GM19463 (cell line): ENCODE data around the gene EML1.

Experiments used
- ATAC-seq: cut with Tn5 transposase; IDR thresholded peaks from one replicate; pipeline ENCODE4 v1.9.1; 2021; ENCODE audit warnings: mild to moderate bottlenecking, moderate library complexity; ENCODE audit not compliant: unreplicated experiment

EML1 gene

DNA sequence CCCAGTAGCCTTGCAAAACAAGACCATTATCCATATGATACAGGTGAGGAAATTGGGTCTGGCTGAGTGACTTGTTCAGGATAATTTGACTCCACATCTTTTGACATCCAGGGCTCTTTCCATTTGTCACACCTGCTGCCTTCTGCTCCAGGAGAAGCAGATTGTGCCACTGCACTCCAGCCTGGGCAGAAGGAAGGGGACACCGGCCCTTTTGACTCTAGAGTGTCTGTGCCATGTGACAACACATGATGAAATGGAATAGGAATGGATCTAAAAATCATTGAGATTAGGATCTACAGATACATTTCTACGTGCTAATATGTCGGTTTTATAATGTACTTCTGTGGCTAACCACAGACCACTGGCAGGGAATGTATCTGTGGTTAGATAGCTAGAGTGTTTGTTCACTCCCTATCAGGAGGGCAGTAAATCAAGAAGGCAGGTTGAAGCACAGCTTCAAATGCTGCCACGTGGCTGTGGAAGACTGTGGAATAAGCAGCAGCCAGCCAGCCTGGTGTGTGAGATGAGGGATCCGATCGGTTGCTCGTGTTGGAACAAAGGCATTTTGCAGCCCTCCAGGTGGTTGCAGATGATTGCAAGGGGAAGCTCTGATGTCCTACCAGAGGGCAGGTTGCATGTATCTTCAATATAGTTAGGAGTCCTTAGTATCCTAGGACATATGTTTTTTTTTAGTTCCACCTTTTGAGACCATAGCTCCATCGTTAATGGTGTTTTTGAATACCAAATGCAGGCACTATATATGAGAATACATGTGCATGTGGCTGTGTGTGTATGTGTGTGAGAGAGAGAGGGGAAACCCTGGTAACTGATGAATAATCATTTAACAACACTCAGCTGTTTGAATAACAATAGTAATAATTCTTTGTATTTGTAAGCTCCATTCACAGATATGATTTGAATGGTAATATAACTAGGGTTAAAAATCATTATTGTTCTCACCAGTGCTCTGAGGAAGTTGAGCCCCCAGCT lies 28.6 kb downstream of the EML1 start:
- no peak for ATAC-seq

DNA sequence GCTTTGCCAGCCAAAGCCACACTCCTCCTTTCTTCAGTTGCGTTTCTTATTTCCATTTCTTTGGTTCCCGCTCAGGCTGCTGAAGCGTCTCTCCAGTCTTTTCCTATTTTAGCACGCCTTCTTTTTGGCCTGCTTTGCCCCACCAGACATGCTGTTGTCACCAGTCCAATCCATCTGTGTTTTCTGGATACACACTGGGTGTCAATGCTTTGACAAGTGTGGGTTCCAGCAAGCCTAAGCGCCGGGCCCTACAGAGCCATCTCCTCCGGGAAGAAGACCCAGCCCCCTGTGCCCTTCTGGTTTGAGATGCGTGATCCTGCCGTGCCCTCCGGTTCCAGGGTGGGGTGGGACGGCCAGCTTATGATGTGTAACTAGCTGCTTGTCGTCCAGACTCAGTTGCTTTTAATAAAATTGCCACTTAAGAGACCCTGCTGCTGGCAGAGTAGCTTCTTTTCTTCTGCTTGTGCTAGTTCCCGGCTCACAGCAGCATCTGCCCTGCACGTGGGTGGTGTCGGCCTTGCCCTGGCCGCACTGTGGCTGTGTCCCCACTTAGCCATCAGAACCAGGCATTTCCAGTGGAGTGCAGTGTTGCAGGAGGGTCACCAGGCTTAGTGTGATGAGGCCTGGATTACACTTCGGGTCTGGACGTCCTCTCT lies 29.7 kb downstream of the EML1 start:
- ATAC-seq: no peak

DNA sequence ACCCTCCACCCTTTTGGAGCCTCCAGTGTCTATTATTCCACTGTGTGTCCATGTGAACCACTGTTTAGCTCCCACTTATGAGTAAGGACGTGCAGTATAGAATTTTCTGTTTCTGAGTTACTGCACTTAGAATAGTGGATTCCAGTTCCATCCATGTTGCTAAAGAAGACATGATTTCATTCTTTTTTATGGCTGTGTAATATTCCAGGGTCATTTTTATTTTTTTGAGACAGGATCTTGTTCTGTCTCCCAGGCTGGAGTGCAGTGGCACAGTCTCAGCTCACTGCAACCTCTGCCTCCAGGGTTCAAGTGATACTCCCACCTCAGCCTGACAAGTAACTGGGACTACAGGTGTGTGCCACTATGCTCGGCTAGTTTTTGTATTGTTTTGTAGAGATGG lies 31.6 kb downstream of the EML1 start:
- ATAC-seq: no peak

DNA sequence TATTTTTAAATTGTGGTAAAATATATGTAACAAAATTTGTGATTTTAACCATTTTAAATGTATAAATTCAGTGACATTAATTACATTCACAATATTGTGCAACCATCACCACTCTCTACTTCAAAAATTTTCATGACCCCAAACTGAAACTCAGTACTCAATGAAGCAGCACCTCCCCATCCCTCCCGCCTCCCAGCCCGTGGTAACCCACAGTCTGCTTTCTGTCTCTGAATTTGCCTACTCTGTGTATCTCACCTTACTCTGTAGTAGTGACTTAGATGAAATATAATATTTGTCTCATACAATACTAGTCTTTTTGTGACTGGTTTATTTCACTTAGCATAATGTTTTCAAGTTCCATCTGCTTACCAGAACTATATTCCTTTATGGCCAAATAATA lies 36.2 kb downstream of the EML1 start:
- ATAC-seq: no peak

DNA sequence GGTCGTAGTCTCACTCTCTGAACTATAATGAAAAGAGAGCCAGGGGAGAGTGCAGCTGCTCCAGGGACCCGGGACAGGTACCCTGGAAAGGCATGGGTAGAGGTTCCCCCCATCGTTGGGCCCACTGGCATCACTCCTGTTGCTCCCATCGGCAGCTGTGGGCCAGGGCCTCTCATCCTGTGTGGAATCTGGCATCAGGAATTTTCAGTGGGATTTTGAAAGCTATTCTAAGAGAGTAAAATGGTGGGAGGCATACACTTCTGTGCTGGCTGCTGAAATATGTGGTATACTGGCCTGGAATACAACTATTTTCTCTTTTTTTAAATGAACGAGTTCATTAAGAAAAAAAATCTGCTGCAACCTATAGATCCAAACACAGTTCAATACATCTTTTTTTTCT lies 38.1 kb downstream of the EML1 start:
- no peak for ATAC-seq

DNA sequence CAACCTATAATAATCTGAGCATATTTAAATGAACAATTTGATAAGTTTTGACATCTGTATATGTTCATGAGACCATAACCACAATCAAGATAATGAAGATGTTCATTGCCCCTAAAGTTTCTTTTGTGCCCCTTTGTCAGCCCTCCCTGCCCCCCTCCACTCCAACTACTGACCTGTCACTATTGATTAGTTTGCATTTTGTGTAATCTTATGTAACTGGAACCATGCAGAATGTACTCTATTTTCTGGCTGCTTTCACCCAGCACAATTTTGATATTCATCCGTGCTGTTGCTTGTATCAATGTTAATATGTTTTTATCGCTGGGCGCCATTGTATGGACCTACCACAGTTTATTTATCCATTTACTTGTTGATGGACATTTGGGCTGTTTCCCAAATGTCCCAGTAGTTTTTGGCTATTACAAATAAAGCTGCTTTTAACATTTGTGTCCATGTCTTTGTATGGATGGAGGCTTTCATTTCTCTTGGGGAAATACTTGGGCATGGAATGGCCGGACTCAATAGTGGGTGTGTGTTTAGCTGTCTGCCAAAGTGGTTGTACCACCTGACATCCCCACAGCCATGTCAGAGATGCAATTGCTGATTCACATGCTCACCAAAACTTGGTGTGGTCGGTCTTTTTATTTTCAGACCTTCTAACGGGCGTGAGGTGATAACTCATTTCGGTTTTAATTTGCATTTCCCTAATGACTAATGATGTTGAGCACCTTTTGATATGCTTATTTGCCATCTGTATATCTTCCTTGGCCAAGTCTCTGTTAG lies 38.9 kb downstream of the EML1 start:
- ATAC-seq: no peak

DNA sequence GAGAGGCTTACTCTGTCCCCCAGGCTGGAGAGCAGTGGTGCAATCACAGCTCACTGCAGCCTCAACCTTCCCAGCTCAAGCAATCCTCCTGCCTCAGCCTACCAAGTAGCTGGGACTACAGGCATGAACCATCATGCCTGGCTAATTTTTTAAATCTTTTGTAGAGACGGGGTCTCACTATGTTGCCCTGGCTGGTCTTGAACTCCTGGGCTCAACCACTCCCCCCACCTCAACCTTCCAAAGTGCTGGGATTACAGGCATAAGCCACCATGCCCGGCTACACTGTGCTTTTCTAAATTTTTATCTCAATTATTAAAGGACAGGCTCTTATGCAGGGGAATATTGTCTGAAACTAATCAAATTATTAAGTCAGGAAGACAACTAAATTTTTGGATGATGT lies 44.6 kb downstream of the EML1 start:
- ATAC-seq: no peak

DNA sequence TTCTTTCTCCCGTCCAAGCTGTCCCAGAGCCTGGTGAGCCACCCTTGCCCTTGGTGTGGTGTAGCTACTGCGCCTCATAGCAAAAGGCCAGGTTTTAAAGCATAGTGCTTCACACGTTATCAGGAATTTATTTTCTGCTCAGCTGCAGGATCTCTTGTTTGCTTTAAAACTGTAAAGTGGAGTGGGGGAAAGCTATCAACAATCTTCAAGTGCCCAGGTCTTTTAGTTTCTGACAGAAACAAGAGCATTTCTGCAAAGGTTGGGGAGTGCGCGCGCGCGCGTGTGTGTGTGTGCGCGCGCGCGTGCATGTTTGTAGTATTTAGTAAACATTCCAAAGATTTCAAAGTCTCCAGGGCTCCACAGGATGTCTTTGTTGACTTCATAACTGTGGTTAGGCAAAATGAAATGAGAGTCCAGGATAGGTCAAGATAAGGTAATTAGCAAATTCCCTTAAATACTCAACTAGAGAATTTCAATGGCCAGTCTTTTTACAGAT lies 45.5 kb downstream of the EML1 start:
- ATAC-seq: no peak

DNA sequence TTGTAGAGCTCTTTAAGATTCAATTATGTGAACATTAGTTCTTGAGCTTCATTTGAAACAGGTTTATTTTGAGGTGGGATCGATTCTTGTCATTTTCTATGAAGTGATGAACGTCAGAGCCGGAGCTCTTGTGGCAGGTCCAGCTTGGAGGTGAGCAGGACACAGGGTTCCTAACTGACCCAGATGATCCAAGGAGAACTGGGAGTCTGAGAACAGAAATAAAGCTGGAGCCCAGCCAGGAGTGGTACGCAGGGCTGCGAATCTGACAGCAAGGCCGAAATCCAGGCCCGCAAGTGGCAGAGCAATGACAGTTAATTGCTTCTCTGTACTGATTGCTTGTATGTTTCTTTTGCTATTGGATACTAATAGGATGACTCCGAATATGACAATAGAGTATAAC lies 46.5 kb downstream of the EML1 start:
- ATAC-seq: no peak

DNA sequence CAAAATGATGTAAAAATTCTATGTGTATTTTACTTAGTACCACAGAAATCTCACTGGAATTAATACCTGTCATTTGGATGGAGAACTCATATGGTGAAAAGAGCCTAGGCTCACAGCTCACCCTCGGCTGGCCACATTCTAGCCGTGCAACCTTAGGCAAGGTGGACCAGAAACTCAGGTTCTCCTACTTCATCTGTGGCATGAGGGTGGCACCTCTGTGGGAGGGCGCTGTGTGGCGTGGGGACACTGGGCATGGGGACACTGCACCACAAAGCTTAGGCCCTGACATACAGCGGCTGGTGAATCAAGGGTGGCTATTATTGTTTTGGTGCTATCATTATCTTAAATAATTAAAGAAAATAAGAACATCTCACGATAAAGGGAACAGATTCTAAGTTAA lies 47.1 kb downstream of the EML1 start:
- ATAC-seq: no peak

DNA sequence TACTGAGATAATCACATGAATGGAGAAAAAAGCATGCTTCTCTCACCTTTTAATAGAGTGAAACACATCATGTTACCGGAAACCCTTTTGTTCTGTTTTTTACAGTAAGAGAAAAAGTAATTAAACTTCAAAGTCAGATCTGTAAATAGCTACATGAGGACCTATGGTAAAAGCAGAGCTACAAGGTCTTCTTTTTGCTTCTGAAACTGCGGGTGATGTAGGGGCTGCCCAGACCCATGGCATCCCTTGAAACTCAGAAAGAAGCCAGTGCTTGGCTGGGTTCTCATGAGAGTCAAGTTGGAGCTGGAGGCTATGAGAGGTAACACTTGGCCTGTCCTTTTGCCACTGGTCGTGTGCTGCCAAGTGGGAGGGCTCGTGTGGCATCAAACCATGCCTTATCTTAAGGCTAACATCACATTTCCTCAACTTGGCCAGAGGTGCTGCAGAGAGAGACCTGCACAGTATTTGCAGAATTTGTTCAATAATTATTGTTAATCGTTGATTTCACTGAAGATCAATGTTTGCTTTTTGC lies 47.6 kb downstream of the EML1 start:
- ATAC-seq: no peak

DNA sequence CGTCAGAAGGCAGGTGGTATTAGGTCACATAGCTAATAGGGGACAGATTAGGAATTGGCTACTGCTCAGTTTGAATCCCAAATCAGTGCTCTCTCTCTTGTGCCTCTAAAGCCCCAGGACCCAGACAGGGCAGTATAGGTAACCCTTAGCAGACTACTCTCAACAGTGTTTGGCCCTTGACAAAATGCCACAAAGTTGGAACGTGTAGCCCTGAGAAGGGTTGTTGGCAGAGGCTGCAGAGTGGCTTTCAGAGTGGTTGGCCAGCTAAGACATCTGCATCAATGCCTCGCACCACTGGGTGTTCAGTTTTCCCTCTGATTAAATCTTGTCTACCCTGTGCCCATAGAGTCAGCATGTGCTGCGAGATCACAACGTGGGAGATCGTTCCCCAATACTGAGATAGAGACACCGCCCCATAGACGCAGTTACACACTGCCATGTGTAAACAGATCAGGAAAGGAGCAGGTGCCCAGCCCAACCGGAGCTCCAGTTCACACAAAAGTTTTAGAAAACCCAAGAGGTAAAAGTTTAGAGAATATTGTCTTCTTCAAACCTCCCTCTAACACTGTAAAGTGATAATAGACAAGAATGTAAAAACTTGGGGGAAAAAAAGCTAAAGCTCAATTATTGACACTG lies 48.3 kb downstream of the EML1 start:
- no peak for ATAC-seq

DNA sequence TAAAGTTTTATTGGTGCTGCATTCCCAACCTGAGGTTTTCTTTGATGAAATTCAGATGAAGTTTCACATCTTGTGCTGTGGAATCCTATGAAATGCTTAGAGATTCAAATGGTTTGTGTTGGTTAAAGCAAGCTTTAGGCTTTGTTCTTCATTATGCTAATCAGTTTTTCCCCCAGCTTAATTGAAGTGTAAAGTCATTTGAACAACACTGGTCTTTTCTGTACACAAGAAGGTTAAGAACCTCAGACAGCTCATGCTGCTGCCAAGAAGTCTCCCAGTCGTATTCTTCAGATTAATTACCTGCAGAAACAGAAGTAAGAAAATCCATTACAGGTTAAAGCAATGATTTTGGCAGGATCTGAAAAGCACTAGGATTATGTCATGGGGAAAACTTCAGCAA lies 48.9 kb downstream of the EML1 start:
- ATAC-seq: no peak

DNA sequence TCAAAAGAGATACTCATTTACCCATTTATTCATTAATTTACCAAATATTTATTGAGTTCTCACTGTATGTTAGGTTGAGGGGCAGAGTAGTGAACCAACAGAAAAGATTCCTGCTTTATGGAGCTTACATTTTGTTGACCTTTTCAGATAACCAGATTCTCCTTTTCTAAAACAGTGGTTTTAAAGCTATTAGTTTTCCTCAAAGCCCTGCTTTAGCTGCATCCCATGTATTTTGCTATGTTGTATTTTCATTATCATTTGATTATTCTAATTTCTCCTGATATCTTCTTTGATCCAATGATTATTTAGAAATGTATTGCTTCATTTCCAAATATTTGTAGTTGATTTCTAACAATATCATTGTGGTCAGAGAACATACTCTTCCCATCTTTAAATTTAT lies 53.6 kb downstream of the EML1 start:
- ATAC-seq: no peak

DNA sequence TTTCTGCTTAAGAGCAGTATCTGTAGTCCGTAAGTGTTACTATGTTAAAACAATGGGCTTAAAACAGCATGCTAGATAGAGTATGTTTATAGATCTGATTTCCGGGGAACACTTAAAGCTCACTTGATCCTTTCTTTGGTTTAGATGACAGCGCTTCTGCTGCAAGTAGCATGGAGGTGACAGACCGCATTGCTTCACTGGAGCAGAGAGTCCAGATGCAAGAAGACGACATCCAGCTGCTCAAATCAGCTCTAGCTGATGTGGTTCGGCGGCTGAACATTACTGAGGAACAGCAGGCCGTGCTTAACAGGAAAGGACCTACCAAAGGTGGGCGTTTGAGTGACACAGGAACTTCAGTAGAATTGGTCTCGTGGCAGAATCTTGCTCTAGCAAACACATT lies 57.5 kb downstream of the EML1 start:
- ATAC-seq: no peak

DNA sequence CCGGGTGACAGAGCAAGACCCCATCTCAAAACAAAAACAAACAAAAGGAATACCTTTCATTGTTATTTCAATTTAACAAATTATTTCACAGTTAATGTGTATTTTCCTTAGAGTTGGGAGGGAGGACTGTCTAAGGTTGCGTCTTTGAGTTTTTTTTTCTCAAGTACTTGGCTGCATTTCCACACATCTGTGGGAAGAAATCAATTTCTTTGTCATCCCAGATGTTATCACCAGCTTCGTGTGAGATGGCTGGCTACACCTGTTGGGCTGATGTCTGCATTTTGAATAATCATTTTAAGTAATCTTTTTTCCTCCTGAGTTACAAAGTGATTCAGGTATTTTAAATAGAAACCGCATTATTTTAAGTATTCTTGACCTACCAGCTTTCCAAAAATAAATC lies 59.4 kb downstream of the EML1 start:
- ATAC-seq: no peak

DNA sequence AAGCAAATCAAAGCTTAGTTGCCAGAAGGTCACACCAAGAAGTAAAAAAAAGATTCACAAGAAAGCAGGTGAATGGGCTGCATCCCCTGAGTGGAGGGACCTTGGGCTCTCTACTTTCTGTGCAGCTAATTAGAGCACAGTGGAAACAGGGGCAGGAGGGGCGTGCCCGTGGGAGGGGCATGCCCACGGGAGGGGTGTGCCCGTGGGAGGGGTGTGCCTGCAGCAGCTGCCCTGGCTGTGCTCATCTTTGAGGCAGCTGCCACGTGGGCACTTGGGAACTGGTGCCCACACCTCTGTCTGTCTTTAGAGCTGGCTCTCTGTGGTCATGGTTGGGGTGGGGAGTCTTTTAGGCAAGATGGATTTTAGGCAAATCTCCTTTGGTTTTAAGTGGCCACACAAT lies 60.0 kb downstream of the EML1 start:
- ATAC-seq: no peak

DNA sequence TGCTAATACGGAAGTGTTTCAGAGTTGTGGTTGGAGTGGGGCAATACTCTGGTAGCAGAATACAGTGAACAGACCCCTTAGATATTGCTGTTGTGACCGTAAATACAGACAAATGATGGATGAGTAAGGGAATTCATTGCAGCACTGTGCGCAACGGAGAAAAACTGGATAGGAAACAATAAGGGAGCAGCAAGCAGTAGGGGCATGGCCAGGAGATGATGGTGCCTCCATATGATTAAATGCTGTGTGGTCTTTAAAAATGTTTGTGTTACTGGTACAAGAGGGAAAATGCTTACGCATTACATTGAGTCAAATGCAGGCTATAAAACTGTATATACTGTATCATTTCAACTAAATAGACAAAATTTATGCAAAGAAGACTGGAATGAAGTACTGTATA lies 61.6 kb downstream of the EML1 start:
- no peak for ATAC-seq

DNA sequence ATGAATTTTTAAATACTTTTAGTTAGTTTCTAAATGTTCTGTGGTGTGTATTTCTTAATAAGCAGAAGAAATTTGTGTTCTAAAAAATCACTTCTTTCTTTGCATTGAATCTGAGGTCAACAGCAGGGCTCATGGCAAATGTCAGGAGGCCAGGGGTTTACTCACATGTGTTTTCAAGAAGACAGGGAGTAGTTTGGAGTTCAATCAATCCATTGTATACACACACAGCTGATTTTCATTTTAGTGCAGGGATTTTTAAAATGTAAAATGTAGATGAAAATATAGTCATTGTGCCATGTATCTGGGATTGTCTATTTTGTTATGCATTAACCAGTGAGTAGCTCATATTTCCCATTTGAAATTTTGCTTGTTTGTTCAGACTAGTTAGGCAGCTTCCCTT lies 62.1 kb downstream of the EML1 start:
- ATAC-seq: no peak

DNA sequence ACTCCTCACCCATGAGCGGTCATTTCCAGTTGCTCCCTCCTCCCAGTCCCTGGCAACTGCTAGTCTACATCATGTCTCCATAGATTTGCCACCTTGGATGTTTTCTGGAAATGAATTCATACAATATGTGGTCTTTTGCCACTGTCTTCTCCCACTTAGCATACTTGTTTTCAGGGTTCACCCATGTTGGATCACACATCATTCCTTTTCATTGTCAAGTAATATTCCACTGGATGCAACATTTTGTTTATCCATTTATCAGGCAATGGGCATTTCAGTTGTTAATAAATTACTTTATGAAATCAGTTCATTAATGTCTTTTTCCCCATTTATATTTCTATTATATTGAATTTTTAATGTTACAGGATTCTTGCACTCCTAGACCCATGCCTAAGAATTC lies 64.3 kb downstream of the EML1 start:
- ATAC-seq: no peak

DNA sequence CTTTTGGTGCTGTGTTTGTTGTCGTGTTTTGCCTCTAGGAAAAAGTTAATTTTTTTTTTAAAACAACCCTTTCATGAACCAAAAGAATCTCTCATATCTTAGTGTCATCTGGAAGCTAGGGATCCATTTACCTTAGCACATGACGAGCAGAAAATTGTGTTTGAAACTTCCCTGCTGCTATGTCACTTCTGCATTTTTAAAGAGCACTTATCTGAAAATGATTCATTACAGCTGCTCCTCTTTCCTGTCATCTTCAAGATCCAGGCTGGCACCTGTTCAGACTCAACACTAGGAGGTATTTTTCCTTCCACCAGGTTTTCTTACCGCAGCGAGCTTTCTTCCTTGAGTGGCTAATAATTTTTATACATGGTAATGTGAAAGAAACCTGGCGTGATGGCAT lies 67.0 kb downstream of the EML1 start:
- ATAC-seq: no peak
